ENCODE results near the gene EGFLAM. TPM values are rescaled to one million over a fixed set of nuclear protein-coding genes. Genes with fewer than 3 reads are reported as not detected.
A peak's percentile ranks its signal among the peaks of the same experiment; 100 is the strongest.

EGFLAM gene
- 100 to 1,000 TPM in 1 of 2 donors, 10 to 100 TPM in 1; 36.3 to 124 TPM for total RNA-seq
- 10 to 100 TPM; 13.1 to 33.1 TPM for polyA plus RNA-seq (ENCODE audit: insufficient read length in 2 of 2)
- long read RNA-seq, donor 1, full-length matches to known transcripts: 11 of 18 reads
- long read RNA-seq, donor 1, partial matches to known transcripts: 7 of 18 reads
- long read RNA-seq, donor 1, other reads (novel, unspliced or antisense): 0 of 18 reads
- long read RNA-seq, donor 2: 0 reads
- long read RNA-seq, donor 3, partial matches to known transcripts: 0 of 2 reads
- long read RNA-seq, donor 3, other reads (novel, unspliced or antisense): 0 of 2 reads
- long read RNA-seq, donor 4, partial matches to known transcripts: 0 of 3 reads
- long read RNA-seq, donor 4, other reads (novel, unspliced or antisense): 0 of 3 reads

DNA sequence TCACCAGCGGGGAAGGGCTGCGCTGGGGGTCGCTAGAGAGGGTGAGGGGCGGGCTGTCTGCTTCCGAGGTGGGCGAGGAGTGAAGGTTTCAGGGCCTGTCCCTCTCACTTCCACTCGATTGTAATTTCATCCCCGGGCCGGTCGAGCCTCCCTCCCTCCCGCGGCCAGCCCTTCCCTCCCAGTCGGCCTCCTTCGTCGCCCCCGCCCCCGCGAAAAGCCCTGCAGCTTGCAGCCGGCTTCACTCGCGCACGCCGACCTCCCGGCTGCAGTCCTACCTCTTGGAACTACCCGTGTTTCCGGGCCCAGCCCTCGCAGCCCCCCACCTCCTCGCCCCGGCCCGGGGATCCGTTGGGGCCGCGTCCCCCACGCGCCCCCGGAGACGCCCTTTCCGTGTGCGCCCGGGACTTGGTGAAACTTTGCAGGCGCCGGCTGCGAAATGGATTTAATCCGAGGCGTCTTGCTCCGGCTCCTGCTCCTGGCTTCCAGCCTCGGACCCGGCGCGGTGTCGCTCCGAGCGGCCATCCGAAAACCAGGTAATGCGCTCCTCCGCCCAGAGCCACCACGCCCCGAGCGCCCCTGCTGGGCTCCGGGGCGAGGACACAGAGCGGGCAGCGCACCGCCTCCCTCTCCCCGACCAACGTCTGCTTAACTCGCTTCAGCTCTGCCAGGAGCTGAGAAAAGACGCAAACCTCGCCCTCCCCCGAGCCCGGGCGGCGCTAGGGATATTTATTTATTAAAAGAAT, at the start of gene EGFLAM:
Gene EGFLAM, plus strand, starts transcription at position 241 of the 743 bp plus-strand sequence. Its CDS starts 196 bp downstream, at position 437.
- peak within 1 kb of the TSS; percentile 76 for H3K27ac ChIP-seq (ENCODE audit: low read depth, low read length)
- peak in 2 of 6 donors; percentile 43 to 64 for DNase-seq (ENCODE audit: low read depth in 4 of 6, low spot score in 6 of 6)
- H3K36me3 ChIP-seq (ENCODE audit: control insufficient read depth, insufficient read depth, low read length): no peaks in the 10 kb centered on the region
- H3K4me3 ChIP-seq (ENCODE audit: low read depth, low read length): peak within 1 kb of the TSS; percentile 66
- H3K9me3 ChIP-seq (ENCODE audit: control insufficient read depth, insufficient read depth, low read length): no peaks in the 10 kb centered on the region
- 0% methylated on average over 57 of the region's 73 CpGs for WGBS (ENCODE audit: insufficient coverage)
- peaks cover 37% of the 10 kb centered on the region for H3K27me3 ChIP-seq (ENCODE audit: control insufficient read depth, insufficient read depth, low read length)
- peaks cover 23% of the 10 kb centered on the region for H3K4me1 ChIP-seq (ENCODE audit: control insufficient read depth, insufficient read depth, low read length)

DNA sequence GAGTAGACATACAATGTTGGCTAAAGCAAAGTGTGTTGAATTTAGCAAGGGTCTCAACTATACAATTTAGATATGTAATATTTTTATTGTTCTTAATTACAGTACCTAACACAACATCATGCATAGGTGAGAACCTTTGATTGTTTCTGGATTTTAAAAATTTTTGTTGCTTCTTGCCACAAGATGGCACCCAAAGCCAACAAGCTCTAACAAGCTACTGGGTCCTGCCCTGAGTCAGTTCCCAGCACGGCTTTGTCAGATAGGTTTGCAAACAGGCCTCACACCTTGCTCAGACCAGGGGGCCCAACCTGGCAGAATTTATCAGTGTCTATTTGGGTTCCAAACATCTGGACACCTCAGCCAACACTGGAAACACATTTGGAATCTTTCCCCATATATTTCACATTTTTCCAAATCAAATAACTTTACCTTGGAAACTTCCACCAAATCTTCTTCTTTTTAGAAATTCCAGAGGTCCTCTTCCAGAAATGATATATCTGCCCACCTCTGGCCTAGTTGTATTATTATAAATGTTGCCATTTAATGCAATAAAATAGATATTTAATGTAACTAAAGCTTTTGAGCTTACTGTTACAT, 49.5 kb upstream of the EGFLAM start:
- no peaks in the 10 kb centered on the region for H3K4me1 ChIP-seq (ENCODE audit: control insufficient read depth, insufficient read depth, low read length)
- no peak overlapping the region for H3K27ac ChIP-seq (ENCODE audit: low read depth, low read length)
- H3K27me3 ChIP-seq (ENCODE audit: control insufficient read depth, insufficient read depth, low read length): peaks cover 2% of the 10 kb centered on the region
- no peaks in the 10 kb centered on the region for H3K9me3 ChIP-seq (ENCODE audit: control insufficient read depth, insufficient read depth, low read length)
- DNase-seq (ENCODE audit: low read depth in 4 of 6, low spot score in 6 of 6): peak; percentile 10 to 90 (median 31)
- WGBS (ENCODE audit: insufficient coverage): 0% methylated on average over 1 of the region's 1 CpG
- no peaks in the 10 kb centered on the region for H3K36me3 ChIP-seq (ENCODE audit: control insufficient read depth, insufficient read depth, low read length)
- H3K4me3 ChIP-seq (ENCODE audit: low read depth, low read length): no peak overlapping the region

DNA sequence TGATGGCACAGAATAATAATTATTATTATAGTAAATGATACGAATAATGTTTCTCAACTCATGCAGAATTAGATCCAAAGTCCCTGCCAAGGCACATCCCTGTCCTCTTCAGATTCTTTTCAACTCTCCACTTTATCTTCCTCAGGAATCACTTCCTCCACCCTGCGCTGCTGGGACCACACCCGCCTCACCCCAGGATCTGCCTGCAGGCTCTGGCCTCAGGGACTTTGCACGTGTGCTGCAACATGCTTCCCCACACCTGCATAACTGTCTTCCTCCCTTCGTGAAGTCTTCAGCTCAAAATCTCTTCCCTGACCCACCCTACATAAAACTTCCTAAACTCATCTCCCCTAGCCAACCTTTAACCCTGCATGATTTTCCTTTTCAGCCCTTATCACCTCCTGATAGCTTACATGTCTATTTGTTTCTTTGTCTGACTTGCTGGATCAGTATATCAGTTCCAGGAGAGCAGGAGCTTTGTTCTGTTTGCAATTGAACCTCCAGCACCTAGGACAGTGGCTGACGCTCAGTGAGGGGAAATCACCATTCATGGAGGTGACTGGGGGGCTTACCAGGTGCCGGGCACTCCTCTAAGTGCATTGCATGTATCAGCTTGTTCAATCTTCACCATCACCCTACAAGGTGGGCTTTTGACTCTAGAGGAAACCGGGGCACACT, 47.5 kb upstream of the EGFLAM start:
- Histone ChIP-seq H3K36me3 (ENCODE audit: control insufficient read depth, insufficient read depth, low read length) (no peaks in the 10 kb centered on the region), H3K27me3 (ENCODE audit: control insufficient read depth, insufficient read depth, low read length) (peaks cover 2% of the 10 kb centered on the region), H3K4me3 (ENCODE audit: low read depth, low read length) (no peak overlapping the region), H3K4me1 (ENCODE audit: control insufficient read depth, insufficient read depth, low read length) (no peaks in the 10 kb centered on the region), H3K27ac (ENCODE audit: low read depth, low read length) (no peak overlapping the region), H3K9me3 (ENCODE audit: control insufficient read depth, insufficient read depth, low read length) (no peaks in the 10 kb centered on the region)
- no peak for DNase-seq (ENCODE audit: low read depth in 4 of 6, low spot score in 6 of 6)
- 93% methylated on average over 5 of the region's 8 CpGs for WGBS (ENCODE audit: insufficient coverage)

- peaks cover 2% of the 10 kb centered on the region for H3K27me3 ChIP-seq (ENCODE audit: control insufficient read depth, insufficient read depth, low read length)
- no peaks in the 10 kb centered on the region for H3K36me3 ChIP-seq (ENCODE audit: control insufficient read depth, insufficient read depth, low read length)
- no peak overlapping the region for H3K27ac ChIP-seq (ENCODE audit: low read depth, low read length)
- H3K4me1 ChIP-seq (ENCODE audit: control insufficient read depth, insufficient read depth, low read length): no peaks in the 10 kb centered on the region
- WGBS (ENCODE audit: insufficient coverage): no CpG with 5 or more reads among the region's 6 CpGs
- H3K9me3 ChIP-seq (ENCODE audit: control insufficient read depth, insufficient read depth, low read length): no peaks in the 10 kb centered on the region
- DNase-seq (ENCODE audit: low read depth in 4 of 6, low spot score in 6 of 6): no peak
- H3K4me3 ChIP-seq (ENCODE audit: low read depth, low read length): no peak overlapping the region
These were observed 47.0 kb upstream of the EGFLAM start for GRCh38 chr5:38211354-38211710.

- DNase-seq (ENCODE audit: low read depth in 4 of 6, low spot score in 6 of 6): no peak
- H3K36me3 ChIP-seq (ENCODE audit: control insufficient read depth, insufficient read depth, low read length): no peaks in the 10 kb centered on the region
- H3K4me1 ChIP-seq (ENCODE audit: control insufficient read depth, insufficient read depth, low read length): no peaks in the 10 kb centered on the region
- H3K9me3 ChIP-seq (ENCODE audit: control insufficient read depth, insufficient read depth, low read length): no peaks in the 10 kb centered on the region
- H3K4me3 ChIP-seq (ENCODE audit: low read depth, low read length): no peak overlapping the region
- no peak overlapping the region for H3K27ac ChIP-seq (ENCODE audit: low read depth, low read length)
- peaks cover 2% of the 10 kb centered on the region for H3K27me3 ChIP-seq (ENCODE audit: control insufficient read depth, insufficient read depth, low read length)
These were observed 46.1 kb upstream of the EGFLAM start for GRCh38 chr5:38212307-38212706.

DNA sequence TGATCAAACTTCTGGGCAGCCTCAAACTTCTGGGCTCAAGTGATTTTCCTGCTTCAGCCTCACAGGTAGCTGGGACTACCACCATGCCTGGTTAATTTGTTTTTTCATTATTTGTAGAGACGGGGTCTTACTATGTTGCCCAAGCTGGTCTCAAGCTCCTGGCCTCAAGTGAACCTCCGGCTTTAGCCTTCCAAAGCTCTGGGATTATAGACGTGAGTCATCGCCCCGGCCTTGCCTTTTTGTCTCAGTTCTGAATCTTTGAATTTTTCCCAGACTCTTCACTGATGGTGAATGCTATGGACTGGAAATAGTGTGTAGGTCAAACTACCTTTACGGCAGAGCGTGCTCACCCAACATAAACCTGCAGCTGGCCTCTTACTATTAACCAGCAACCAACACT, 32.3 kb upstream of the EGFLAM start:
- no peaks in the 10 kb centered on the region for H3K9me3 ChIP-seq (ENCODE audit: control insufficient read depth, insufficient read depth, low read length)
- H3K36me3 ChIP-seq (ENCODE audit: control insufficient read depth, insufficient read depth, low read length): no peaks in the 10 kb centered on the region
- no peak for DNase-seq (ENCODE audit: low read depth in 4 of 6, low spot score in 6 of 6)
- no peaks in the 10 kb centered on the region for H3K27me3 ChIP-seq (ENCODE audit: control insufficient read depth, insufficient read depth, low read length)
- H3K4me1 ChIP-seq (ENCODE audit: control insufficient read depth, insufficient read depth, low read length): no peaks in the 10 kb centered on the region
- H3K27ac ChIP-seq (ENCODE audit: low read depth, low read length): no peak overlapping the region
- H3K4me3 ChIP-seq (ENCODE audit: low read depth, low read length): no peak overlapping the region
- 93% methylated on average over 3 of the region's 7 CpGs for WGBS (ENCODE audit: insufficient coverage)

GRCh38 chr5:38228914-38229313, 29.4 kb upstream of the EGFLAM start:
- Histone ChIP-seq H3K27me3 (ENCODE audit: control insufficient read depth, insufficient read depth, low read length) (no peaks in the 10 kb centered on the region), H3K4me1 (ENCODE audit: control insufficient read depth, insufficient read depth, low read length) (no peaks in the 10 kb centered on the region), H3K9me3 (ENCODE audit: control insufficient read depth, insufficient read depth, low read length) (no peaks in the 10 kb centered on the region), H3K4me3 (ENCODE audit: low read depth, low read length) (no peak overlapping the region), H3K36me3 (ENCODE audit: control insufficient read depth, insufficient read depth, low read length) (no peaks in the 10 kb centered on the region), H3K27ac (ENCODE audit: low read depth, low read length) (no peak overlapping the region)
- 87% methylated on average over 2 of the region's 6 CpGs for WGBS (ENCODE audit: insufficient coverage)
- no peak for DNase-seq (ENCODE audit: low read depth in 4 of 6, low spot score in 6 of 6)

- Histone ChIP-seq H3K4me1 (ENCODE audit: control insufficient read depth, insufficient read depth, low read length) (no peaks in the 10 kb centered on the region), H3K36me3 (ENCODE audit: control insufficient read depth, insufficient read depth, low read length) (no peaks in the 10 kb centered on the region), H3K27me3 (ENCODE audit: control insufficient read depth, insufficient read depth, low read length) (no peaks in the 10 kb centered on the region), H3K27ac (ENCODE audit: low read depth, low read length) (no peak overlapping the region), H3K4me3 (ENCODE audit: low read depth, low read length) (no peak overlapping the region), H3K9me3 (ENCODE audit: control insufficient read depth, insufficient read depth, low read length) (no peaks in the 10 kb centered on the region)
- 85% methylated on average over 4 of the region's 4 CpGs for WGBS (ENCODE audit: insufficient coverage)
- DNase-seq (ENCODE audit: low read depth in 4 of 6, low spot score in 6 of 6): no peak
These were observed 23.6 kb upstream of the EGFLAM start for GRCh38 chr5:38234737-38235136.

DNA sequence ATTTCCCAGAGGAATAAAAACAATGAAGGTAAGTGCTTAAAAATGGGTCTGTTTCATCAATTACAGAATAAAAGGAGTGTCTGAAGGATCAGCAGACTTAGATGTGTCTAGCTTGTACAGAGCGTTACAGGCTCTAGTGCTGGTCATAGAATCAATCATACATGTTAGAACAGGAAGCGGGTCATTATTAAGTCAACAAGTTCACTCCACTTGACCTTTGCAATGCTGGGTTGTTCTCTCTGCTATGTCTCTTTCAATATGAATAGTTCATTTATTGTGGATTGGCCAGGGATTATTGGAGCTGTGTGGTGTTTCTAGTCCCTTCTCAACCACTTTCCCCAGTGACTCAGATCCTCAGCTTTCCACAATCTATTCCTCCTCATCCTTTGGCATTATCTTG, 20.7 kb upstream of the EGFLAM start:
- H3K36me3 ChIP-seq (ENCODE audit: control insufficient read depth, insufficient read depth, low read length): no peaks in the 10 kb centered on the region
- H3K9me3 ChIP-seq (ENCODE audit: control insufficient read depth, insufficient read depth, low read length): no peaks in the 10 kb centered on the region
- no peaks in the 10 kb centered on the region for H3K4me1 ChIP-seq (ENCODE audit: control insufficient read depth, insufficient read depth, low read length)
- H3K27me3 ChIP-seq (ENCODE audit: control insufficient read depth, insufficient read depth, low read length): no peaks in the 10 kb centered on the region
- 40% methylated on average over 1 of the region's 2 CpGs for WGBS (ENCODE audit: insufficient coverage)
- H3K27ac ChIP-seq (ENCODE audit: low read depth, low read length): peak overlapping the region; percentile 22
- no peak overlapping the region for H3K4me3 ChIP-seq (ENCODE audit: low read depth, low read length)
- no peak for DNase-seq (ENCODE audit: low read depth in 4 of 6, low spot score in 6 of 6)
